ENCODE data around the gene DNAH10. TPM values are rescaled to one million over a fixed set of nuclear protein-coding genes. Genes with fewer than 3 reads are reported as not detected.

DNAH10 gene, protein sequence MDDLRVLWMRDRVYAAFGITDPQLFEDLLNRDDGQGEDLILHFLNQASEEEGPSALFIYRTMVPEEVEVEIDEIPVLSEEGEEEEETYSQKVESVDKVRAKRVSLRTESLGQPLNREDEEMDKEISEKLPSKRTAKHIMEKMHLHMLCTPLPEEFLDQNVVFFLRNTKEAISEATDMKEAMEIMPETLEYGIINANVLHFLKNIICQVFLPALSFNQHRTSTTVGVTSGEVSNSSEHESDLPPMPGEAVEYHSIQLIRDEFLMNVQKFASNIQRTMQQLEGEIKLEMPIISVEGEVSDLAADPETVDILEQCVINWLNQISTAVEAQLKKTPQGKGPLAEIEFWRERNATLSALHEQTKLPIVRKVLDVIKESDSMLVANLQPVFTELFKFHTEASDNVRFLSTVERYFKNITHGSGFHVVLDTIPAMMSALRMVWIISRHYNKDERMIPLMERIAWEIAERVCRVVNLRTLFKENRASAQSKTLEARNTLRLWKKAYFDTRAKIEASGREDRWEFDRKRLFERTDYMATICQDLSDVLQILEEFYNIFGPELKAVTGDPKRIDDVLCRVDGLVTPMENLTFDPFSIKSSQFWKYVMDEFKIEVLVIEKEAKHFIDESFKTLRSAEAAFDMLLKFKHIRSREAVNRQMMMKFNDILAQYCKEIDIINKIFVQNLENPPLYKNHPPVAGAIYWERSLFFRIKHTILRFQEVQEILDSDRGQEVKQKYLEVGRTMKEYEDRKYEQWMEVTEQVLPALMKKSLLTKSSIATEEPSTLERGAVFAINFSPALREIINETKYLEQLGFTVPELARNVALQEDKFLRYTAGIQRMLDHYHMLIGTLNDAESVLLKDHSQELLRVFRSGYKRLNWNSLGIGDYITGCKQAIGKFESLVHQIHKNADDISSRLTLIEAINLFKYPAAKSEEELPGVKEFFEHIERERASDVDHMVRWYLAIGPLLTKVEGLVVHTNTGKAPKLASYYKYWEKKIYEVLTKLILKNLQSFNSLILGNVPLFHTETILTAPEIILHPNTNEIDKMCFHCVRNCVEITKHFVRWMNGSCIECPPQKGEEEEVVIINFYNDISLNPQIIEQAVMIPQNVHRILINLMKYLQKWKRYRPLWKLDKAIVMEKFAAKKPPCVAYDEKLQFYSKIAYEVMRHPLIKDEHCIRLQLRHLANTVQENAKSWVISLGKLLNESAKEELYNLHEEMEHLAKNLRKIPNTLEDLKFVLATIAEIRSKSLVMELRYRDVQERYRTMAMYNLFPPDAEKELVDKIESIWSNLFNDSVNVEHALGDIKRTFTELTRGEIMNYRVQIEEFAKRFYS (N-terminal part only)
- total RNA-seq = under 1 TPM in 5 of 9 donors, not detected in 4; 0.11 to 0.45 (median 0.27) TPM
- under 1 TPM; 0.04 to 0.11 TPM for polyA plus RNA-seq
- long read RNA-seq, donor 1, partial matches to known transcripts = 0 of 2 reads
- long read RNA-seq, donor 1, other reads (novel, unspliced or antisense) = 2 of 2 reads
- long read RNA-seq, donor 2 = 0 reads
- long read RNA-seq, donor 3, partial matches to known transcripts = 0 of 2 reads
- long read RNA-seq, donor 3, other reads (novel, unspliced or antisense) = 2 of 2 reads

DNA sequence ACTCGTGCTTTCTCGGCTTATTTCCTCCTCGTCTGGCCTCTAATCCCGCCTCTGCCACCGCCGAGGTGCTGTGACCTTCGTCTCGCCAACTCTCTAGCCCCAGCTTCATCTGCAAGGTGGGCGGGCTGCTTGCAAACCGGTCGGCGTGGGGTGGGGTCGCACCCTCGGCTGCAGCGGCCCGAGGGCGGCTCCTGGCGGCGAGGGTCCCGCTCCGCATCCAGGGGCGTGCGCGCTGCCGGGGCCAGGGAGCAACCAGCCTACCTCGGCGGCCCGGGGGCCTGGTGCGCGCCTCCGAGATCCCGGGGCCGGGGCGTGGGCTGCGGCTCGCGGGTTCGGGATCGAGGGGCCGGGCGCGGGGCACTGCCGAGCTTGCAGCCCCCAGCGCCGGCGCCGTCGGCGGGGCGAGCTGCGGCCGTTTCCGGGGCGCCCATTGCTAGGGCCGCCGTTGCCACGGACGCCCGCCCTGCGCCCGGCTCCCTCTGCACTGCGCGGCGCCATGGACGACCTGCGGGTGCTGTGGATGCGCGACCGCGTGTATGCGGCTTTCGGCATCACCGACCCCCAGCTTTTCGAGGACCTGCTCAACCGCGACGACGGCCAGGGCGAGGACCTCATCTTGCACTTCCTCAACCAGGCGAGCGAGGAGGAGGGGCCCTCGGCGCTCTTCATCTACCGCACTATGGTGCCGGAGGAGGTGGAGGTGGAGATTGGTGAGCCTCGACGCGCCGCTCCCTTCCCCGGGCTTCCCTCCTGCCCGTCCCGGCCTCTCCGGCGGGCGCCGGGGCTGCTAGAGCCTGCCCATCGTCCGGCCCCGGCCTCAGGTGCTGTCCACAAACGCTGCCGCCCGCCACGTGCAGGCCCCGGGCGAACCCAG is at the start of gene DNAH10:
TSS of gene DNAH10 (plus strand) at position 461 of the 874 bp plus-strand sequence. CDS start at position 497, 36 bp downstream.
- TF ChIP-seq, protein P1, sequence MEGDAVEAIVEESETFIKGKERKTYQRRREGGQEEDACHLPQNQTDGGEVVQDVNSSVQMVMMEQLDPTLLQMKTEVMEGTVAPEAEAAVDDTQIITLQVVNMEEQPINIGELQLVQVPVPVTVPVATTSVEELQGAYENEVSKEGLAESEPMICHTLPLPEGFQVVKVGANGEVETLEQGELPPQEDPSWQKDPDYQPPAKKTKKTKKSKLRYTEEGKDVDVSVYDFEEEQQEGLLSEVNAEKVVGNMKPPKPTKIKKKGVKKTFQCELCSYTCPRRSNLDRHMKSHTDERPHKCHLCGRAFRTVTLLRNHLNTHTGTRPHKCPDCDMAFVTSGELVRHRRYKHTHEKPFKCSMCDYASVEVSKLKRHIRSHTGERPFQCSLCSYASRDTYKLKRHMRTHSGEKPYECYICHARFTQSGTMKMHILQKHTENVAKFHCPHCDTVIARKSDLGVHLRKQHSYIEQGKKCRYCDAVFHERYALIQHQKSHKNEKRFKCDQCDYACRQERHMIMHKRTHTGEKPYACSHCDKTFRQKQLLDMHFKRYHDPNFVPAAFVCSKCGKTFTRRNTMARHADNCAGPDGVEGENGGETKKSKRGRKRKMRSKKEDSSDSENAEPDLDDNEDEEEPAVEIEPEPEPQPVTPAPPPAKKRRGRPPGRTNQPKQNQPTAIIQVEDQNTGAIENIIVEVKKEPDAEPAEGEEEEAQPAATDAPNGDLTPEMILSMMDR (IDR thresholded peaks at IDR 0.05) = peak in 2 of 12 donors; percentile 17
- TF ChIP-seq POLR2A (IDR thresholded peaks at IDR 0.05) = no peak
- H3K27me3 ChIP-seq = peaks cover 4 to 40% (median 13%) of the 10 kb centered on the region in 9 donors
- DNase-seq (peak in 2 of 5 donors; percentile 29 to 67), ATAC-seq (peak in 2 of 4 donors; percentile 55 to 63)
- H3K4me1 ChIP-seq = peaks cover 0 to 13% (median 5%) of the 10 kb centered on the region in 12 donors
- peaks cover 0 to 36% (median 19%) of the 10 kb centered on the region in 9 donors for H3K36me3 ChIP-seq
- 3 to 15% (median 8%) methylated on average over 40 to 105 of the region's 105 CpGs for WGBS, 4 donors
- peak within 1 kb of the TSS in 11 of 12 donors; percentile 10 to 58 (median 42) for H3K4me3 ChIP-seq
- no peaks in the 10 kb centered on the region for H3K9me3 ChIP-seq
- intact Hi-C loops (cut with DNase I) = no loop called here
- no peak within 1 kb of the TSS for H3K27ac ChIP-seq

DNA sequence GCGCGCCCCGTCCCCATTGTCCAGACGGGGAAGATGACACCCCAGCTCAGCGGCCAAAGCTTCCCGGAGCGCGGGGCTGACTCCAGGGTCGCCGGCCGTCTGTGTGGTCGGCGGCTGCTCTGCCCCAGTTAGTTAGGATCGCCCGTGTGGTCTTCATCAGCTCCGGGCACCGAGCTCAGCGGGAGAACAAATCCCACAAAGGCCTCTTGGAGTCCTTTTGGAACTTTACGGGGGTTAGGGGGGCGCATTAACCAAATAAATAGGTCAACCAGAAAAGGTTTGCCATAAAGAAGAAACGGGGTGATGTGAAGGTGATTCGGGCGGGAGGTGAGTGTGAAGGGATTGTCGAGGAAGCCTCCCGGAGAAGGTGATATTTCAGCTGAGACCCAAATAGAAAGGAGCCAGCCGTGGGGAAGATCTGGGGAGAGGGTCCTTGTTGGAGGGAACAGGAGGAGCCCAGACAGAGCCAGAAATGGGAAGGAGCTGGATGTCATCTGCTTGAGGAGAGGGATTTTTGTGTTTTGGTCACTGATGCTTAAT is 49.3 kb upstream of the DNAH10 start:
- H3K27ac ChIP-seq = peak overlapping the region in 10 of 12 donors; percentile 36 to 85 (median 74)
- H3K36me3 ChIP-seq = peaks cover 0 to 6% (median 0%) of the 10 kb centered on the region in 9 donors
- WGBS, 4 donors = 0 to 1% (median 1%) methylated on average over 20 to 26 of the region's 26 CpGs
- H3K9me3 ChIP-seq = no peaks in the 10 kb centered on the region
- DNase-seq = no peak
- no peaks in the 10 kb centered on the region for H3K27me3 ChIP-seq
- peak overlapping the region; percentile 72 to 100 (median 96) for H3K4me3 ChIP-seq
- no peak for ATAC-seq
- intact Hi-C loops (cut with DNase I) = loop anchor here in 1 of 10 donors (5.0 kb wide), 1 partner anchor 269 kb away; no protein-coding TSS in a partner anchor
- TF ChIP-seq POLR2A (IDR thresholded peaks at IDR 0.05) = no peak
- TF ChIP-seq, protein P1 (IDR thresholded peaks at IDR 0.05) = no peak
- H3K4me1 ChIP-seq = peaks cover 7 to 36% (median 18%) of the 10 kb centered on the region in 12 donors

DNA sequence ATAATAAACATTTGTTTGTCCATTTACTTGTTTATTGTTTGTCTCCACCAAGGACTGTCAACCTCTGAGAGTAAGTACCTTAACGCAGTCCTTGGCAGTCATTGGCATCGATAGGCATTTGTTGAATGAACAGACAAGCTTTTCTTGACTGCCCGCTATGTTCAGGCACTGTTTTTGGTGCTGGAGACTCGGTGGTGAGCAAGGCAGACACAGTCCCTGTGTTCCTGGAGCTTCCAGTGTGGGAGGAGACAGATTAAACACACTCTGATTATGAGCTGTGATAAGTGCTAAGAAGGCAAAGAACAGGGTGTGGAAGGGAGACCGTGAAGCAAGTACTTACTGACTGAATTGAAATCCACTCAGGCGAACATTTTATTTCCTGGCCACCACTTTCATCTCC is 48.7 kb upstream of the DNAH10 start:
- 35 to 41% (median 37%) methylated on average over 6 of the region's 6 CpGs for WGBS, 4 donors
- Histone ChIP-seq H3K27ac (peak overlapping the region in 2 of 12 donors; percentile 71 to 85), H3K4me3 (peak overlapping the region in 10 of 12 donors; percentile 72 to 100 (median 96)), H3K36me3 (peaks cover 0 to 4% (median 0%) of the 10 kb centered on the region in 9 donors), H3K4me1 (peaks cover 7 to 36% (median 18%) of the 10 kb centered on the region in 12 donors), H3K27me3 (no peaks in the 10 kb centered on the region), H3K9me3 (no peaks in the 10 kb centered on the region)
- intact Hi-C loops (cut with DNase I) = loop anchor here in 1 of 10 donors (5.0 kb wide), 1 partner anchor 269 kb away; no protein-coding TSS in a partner anchor
- ATAC-seq = no peak
- TF ChIP-seq, protein P1 (IDR thresholded peaks at IDR 0.05) = no peak
- TF ChIP-seq POLR2A (IDR thresholded peaks at IDR 0.05) = no peak
- DNase-seq = no peak
